ENCODE results near the gene ARMC7. TPM values are rescaled to one million over a fixed set of nuclear protein-coding genes. Genes with fewer than 3 reads are reported as not detected.
"Not testable (repeated sequence)": the region's sequence is repeated elsewhere in the genome, so short reads cannot be mapped to it uniquely, and the experiment has no call there.

Gene ARMC7
- total RNA-seq, 1 experiment from 2014 or later: 43.2 TPM

DNA sequence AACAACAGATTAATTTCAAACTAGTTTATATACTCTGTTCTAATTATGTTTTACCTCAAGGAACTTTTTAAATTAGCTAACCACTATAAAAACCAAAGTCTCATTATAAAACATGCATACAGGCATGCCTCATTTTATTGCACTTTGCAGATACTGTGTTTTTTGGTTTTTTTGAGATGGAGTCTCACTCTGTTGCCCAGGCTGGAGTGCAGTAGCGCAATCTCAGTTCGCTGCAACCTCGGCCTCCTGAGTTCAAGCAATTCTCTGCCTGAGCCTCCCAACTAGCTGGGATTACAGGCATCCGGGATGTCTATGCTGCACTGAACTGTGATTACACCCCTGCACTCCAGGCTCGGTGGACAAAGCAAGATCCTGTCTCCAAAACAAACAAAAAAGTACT is 53.3 kb downstream of the ARMC7 start (continued):
- TF ChIP-seq, protein P1, sequence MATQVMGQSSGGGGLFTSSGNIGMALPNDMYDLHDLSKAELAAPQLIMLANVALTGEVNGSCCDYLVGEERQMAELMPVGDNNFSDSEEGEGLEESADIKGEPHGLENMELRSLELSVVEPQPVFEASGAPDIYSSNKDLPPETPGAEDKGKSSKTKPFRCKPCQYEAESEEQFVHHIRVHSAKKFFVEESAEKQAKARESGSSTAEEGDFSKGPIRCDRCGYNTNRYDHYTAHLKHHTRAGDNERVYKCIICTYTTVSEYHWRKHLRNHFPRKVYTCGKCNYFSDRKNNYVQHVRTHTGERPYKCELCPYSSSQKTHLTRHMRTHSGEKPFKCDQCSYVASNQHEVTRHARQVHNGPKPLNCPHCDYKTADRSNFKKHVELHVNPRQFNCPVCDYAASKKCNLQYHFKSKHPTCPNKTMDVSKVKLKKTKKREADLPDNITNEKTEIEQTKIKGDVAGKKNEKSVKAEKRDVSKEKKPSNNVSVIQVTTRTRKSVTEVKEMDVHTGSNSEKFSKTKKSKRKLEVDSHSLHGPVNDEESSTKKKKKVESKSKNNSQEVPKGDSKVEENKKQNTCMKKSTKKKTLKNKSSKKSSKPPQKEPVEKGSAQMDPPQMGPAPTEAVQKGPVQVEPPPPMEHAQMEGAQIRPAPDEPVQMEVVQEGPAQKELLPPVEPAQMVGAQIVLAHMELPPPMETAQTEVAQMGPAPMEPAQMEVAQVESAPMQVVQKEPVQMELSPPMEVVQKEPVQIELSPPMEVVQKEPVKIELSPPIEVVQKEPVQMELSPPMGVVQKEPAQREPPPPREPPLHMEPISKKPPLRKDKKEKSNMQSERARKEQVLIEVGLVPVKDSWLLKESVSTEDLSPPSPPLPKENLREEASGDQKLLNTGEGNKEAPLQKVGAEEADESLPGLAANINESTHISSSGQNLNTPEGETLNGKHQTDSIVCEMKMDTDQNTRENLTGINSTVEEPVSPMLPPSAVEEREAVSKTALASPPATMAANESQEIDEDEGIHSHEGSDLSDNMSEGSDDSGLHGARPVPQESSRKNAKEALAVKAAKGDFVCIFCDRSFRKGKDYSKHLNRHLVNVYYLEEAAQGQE (IDR thresholded peaks at IDR 0.05; ENCODE audit: low read depth): no peak

GRCh38 chr17:75164606-75165005 is 54.8 kb downstream of the ARMC7 start:
- intact Hi-C loops (cut with micrococcal nuclease): not testable (repeated sequence)

GRCh38 chr17:75168998-75169397 is 59.2 kb downstream of the ARMC7 start:
- Histone ChIP-seq H3K27me3 (ENCODE audit: insufficient read depth, low read length) (no peaks in the 10 kb centered on the region), H3K4me1 (ENCODE audit: control insufficient read depth in 1 of 2, insufficient read depth in 2 of 2, low read length in 2 of 2) (peaks cover 0 to 7% of the 10 kb centered on the region in 2 experiments; a peak in 1 of 4 replicates), H4K20me1 (ENCODE audit: insufficient read depth) (peaks cover 20% of the 10 kb centered on the region; the same call in 1 of the 2 replicates), H3K9me2 (ENCODE audit: insufficient read depth) (no peaks in the 10 kb centered on the region), H3K9me3 (ENCODE audit: control insufficient read depth in 1 of 2, insufficient read depth in 1 of 2, low read depth in 1 of 2, low read length in 2 of 2) (no peaks in the 10 kb centered on the region), H3K9ac (ENCODE audit: low read length) (no peak overlapping the region), H3K79me2 (ENCODE audit: insufficient read depth, low read length) (peaks cover 79% of the 10 kb centered on the region), H3K4me3 (replicated peaks in 1 of 2; ENCODE audit: low read depth in 1 of 2, low read length in 2 of 2) (no peak overlapping the region), H3K27ac (ENCODE audit: low read depth, low read length) (no peak overlapping the region), H2AFZ (ENCODE audit: low read depth, low read length, poor library complexity, severe bottlenecking) (no peak overlapping the region), H3K4me2 (ENCODE audit: low read length) (no peak overlapping the region), H3K36me3 (ENCODE audit: control insufficient read depth in 1 of 2, insufficient read depth in 2 of 2, low read length in 2 of 2) (peaks cover 46 to 68% of the 10 kb centered on the region in 2 experiments)
- ATAC-seq (no peak), DNase-seq (ENCODE audit: low read depth, low spot score) (no peak)
- ChIA-PET POLR2A (interaction anchor here (0.7 kb wide), 1 partner anchor 15 kb away, joined by 3 read pairs; the partner anchor contains the start of gene JPT1), RAD21 (ENCODE audit: low non-redundant PET in 1 of 2, low total read pairs in 2 of 2, uncharacterized antibody in 2 of 2, unreplicated experiment in 2 of 2) (no interaction called here), CTCF (interaction anchor here (4.1 kb wide), 1 partner anchor 55 kb away, joined by 13 read pairs; no protein-coding TSS in a partner anchor)
- BruUV-seq (replicated peaks): no TSS peak
- intact Hi-C loops (cut with micrococcal nuclease): no loop called here
- TF ChIP-seq SRF (IDR thresholded peaks at IDR 0.05; ENCODE audit: low read depth) (no peak), MAX (IDR thresholded peaks at IDR 0.05) (no peak), YY1 (IDR thresholded peaks at IDR 0.05; ENCODE audit: extremely low read depth, insufficient replicate concordance, low read depth, low read length) (no peak), ZNF274 (IDR thresholded peaks at IDR 0.05; ENCODE audit: low read depth, low read length) (no peak), RAD21 (IDR thresholded peaks at IDR 0.05; ENCODE audit: low read depth) (no peak), CTCF (IDR thresholded peaks at IDR 0.05 in 2 of 3, conservative IDR thresholded peaks at IDR 0.05 in 1 of 3; ENCODE audit: borderline replicate concordance in 1 of 3, insufficient read depth in 1 of 3, low read depth in 2 of 3, low read length in 2 of 3) (no peak), CBX3 (IDR thresholded peaks at IDR 0.05; ENCODE audit: low read depth) (no peak), CEBPB (IDR thresholded peaks at IDR 0.05; ENCODE audit: low read depth) (no peak), EZH2 (IDR thresholded peaks at IDR 0.05) (no peak), JUND (IDR thresholded peaks at IDR 0.05) (no peak), ZFX (IDR thresholded peaks at IDR 0.05) (no peak)
- TF ChIP-seq, protein P2, sequence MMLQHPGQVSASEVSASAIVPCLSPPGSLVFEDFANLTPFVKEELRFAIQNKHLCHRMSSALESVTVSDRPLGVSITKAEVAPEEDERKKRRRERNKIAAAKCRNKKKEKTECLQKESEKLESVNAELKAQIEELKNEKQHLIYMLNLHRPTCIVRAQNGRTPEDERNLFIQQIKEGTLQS (IDR thresholded peaks at IDR 0.05): no peak

More at GRCh38 chr17:75164606-75165005, 54.8 kb downstream of the ARMC7 start:
- H2AFZ ChIP-seq (ENCODE audit: low read depth, low read length, poor library complexity, severe bottlenecking); H4K20me1 ChIP-seq (ENCODE audit: insufficient read depth); DNase-seq (ENCODE audit: low read depth, low spot score); H3K9me2 ChIP-seq (ENCODE audit: insufficient read depth); H3K9ac ChIP-seq (ENCODE audit: low read length); H3K27me3 ChIP-seq (ENCODE audit: insufficient read depth, low read length); ATAC-seq; RAD21 ChIA-PET (ENCODE audit: low non-redundant PET in 1 of 2, low total read pairs in 2 of 2, uncharacterized antibody in 2 of 2, unreplicated experiment in 2 of 2); H3K4me2 ChIP-seq (ENCODE audit: low read length); H3K9me3 ChIP-seq (ENCODE audit: control insufficient read depth in 1 of 2, insufficient read depth in 1 of 2, low read depth in 1 of 2, low read length in 2 of 2); H3K4me1 ChIP-seq (ENCODE audit: control insufficient read depth in 1 of 2, insufficient read depth in 2 of 2, low read length in 2 of 2); BruUV-seq (replicated peaks); H3K4me3 ChIP-seq (replicated peaks in 1 of 2; ENCODE audit: low read depth in 1 of 2, low read length in 2 of 2): not testable (repeated sequence)
- ChIA-PET CTCF (interaction anchor here (0.7 kb wide), 1 partner anchor 12 kb away, joined by 4 read pairs; no protein-coding TSS in a partner anchor), POLR2A (interaction anchor here (1.1 kb wide), 1 partner anchor 40 kb away, joined by 4 read pairs; no protein-coding TSS in a partner anchor)
- peaks cover 27 to 39% of the 10 kb centered on the region in 2 experiments for H3K36me3 ChIP-seq (ENCODE audit: control insufficient read depth in 1 of 2, insufficient read depth in 2 of 2, low read length in 2 of 2)
- peaks cover 35% of the 10 kb centered on the region for H3K79me2 ChIP-seq (ENCODE audit: insufficient read depth, low read length)
- H3K27ac ChIP-seq (ENCODE audit: low read depth, low read length): 0 out of 2 replicates have a peak overlapping the region, but pooled peaks have one; percentile 29

All from HCT116 (cell line).